GM23338 (cell line): Measurements from ENCODE around the gene SLC6A7.

Experiments
- EZH2 ChIP-seq: fragments of 200-600 bp; sonication (generic); IDR thresholded peaks from one replicate; pipeline ENCODE4 v1.8.0; 2017; ENCODE audit warnings: antibody characterized with exemption, mild to moderate bottlenecking, low read depth; ENCODE audit not compliant: unreplicated experiment
- NANOG ChIP-seq: IDR thresholded peaks from 2 replicates; pipeline ENCODE4 v1.6.1; 2016; ENCODE audit warnings: antibody characterized with exemption, borderline replicate concordance
- POLR2AphosphoS5 ChIP-seq: IDR thresholded peaks from 2 replicates; pipeline ENCODE4 v1.6.1; 2016; ENCODE audit warnings: antibody characterized with exemption, low read depth
- ZNF331 ChIP-seq: fragments of 250-450 bp; sonication (Bioruptor Pico); IDR thresholded peaks from 2 replicates; pipeline ENCODE4 v1.5.0; 2020; ENCODE audit warnings: low read depth, mild to moderate bottlenecking, moderate library complexity
- TF ChIP-seq, protein P1 (sequence below): IDR thresholded peaks from 2 replicates; pipeline ENCODE4 v1.6.1; 2016; ENCODE audit warnings: antibody characterized with exemption
- TF ChIP-seq, protein P2 (sequence below), 2 experiments: fragments of 200-600 bp in 1 of 2; sonication (generic) in 1 of 2; conservative IDR thresholded peaks; 2 replicates each; pipeline versions ENCODE4 v1.5.1 to v1.6.1; 2016 to 2017; ENCODE audit warnings: antibody characterized with exemption in 2 of 2, low read depth in 2 of 2, mild to moderate bottlenecking in 2 of 2, moderate library complexity in 1 of 2
- TF ChIP-seq, protein P3 (sequence below): fragments of 250-450 bp; sonication (Bioruptor Pico); IDR thresholded peaks from 2 replicates; pipeline ENCODE4 v1.5.0; 2020; ENCODE audit warnings: mild to moderate bottlenecking, moderate library complexity

DNA sequence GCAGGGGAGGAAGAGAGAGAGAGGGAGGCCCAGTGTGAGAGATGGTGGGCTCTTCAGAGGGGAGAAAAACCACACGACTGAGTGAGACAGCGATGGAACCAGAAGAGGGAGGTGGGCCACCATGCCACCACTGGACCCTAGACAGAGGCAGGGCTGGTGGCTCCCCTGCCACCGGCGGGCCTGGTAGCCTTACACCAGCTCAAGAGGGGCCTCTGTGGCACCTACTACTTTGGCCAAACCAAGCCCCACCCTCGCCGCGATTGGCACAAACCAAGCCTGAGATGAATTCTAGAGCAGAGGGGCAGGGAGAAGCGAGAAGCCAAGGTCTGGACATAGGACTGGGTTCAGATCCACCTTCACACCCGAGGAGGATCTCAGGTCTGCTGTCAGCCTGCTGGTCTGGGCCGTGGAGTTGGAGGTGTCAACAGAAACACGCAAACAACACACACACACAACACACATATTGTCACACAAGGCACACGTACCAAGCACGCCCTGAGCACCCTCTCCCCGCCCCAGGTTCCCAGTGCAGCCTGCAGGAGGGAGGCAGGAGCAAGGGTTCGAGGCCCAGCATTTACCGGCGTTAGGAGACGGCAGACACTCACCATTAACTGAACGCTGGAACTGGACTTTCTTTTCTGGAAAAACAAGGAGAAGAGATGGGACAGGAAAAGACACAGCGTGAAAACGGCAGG, 49.4 kb downstream of the SLC6A7 start:
- TF ChIP-seq EZH2: no peak
- TF ChIP-seq, protein P1, sequence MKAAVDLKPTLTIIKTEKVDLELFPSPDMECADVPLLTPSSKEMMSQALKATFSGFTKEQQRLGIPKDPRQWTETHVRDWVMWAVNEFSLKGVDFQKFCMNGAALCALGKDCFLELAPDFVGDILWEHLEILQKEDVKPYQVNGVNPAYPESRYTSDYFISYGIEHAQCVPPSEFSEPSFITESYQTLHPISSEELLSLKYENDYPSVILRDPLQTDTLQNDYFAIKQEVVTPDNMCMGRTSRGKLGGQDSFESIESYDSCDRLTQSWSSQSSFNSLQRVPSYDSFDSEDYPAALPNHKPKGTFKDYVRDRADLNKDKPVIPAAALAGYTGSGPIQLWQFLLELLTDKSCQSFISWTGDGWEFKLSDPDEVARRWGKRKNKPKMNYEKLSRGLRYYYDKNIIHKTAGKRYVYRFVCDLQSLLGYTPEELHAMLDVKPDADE: no peak
- TF ChIP-seq, protein P2, sequence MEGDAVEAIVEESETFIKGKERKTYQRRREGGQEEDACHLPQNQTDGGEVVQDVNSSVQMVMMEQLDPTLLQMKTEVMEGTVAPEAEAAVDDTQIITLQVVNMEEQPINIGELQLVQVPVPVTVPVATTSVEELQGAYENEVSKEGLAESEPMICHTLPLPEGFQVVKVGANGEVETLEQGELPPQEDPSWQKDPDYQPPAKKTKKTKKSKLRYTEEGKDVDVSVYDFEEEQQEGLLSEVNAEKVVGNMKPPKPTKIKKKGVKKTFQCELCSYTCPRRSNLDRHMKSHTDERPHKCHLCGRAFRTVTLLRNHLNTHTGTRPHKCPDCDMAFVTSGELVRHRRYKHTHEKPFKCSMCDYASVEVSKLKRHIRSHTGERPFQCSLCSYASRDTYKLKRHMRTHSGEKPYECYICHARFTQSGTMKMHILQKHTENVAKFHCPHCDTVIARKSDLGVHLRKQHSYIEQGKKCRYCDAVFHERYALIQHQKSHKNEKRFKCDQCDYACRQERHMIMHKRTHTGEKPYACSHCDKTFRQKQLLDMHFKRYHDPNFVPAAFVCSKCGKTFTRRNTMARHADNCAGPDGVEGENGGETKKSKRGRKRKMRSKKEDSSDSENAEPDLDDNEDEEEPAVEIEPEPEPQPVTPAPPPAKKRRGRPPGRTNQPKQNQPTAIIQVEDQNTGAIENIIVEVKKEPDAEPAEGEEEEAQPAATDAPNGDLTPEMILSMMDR (conservative IDR thresholded peaks at IDR 0.05; ENCODE audit: low read depth in 2 of 2): no peak
- TF ChIP-seq POLR2AphosphoS5: no peak
- no peak for TF ChIP-seq NANOG
- TF ChIP-seq, protein P3, sequence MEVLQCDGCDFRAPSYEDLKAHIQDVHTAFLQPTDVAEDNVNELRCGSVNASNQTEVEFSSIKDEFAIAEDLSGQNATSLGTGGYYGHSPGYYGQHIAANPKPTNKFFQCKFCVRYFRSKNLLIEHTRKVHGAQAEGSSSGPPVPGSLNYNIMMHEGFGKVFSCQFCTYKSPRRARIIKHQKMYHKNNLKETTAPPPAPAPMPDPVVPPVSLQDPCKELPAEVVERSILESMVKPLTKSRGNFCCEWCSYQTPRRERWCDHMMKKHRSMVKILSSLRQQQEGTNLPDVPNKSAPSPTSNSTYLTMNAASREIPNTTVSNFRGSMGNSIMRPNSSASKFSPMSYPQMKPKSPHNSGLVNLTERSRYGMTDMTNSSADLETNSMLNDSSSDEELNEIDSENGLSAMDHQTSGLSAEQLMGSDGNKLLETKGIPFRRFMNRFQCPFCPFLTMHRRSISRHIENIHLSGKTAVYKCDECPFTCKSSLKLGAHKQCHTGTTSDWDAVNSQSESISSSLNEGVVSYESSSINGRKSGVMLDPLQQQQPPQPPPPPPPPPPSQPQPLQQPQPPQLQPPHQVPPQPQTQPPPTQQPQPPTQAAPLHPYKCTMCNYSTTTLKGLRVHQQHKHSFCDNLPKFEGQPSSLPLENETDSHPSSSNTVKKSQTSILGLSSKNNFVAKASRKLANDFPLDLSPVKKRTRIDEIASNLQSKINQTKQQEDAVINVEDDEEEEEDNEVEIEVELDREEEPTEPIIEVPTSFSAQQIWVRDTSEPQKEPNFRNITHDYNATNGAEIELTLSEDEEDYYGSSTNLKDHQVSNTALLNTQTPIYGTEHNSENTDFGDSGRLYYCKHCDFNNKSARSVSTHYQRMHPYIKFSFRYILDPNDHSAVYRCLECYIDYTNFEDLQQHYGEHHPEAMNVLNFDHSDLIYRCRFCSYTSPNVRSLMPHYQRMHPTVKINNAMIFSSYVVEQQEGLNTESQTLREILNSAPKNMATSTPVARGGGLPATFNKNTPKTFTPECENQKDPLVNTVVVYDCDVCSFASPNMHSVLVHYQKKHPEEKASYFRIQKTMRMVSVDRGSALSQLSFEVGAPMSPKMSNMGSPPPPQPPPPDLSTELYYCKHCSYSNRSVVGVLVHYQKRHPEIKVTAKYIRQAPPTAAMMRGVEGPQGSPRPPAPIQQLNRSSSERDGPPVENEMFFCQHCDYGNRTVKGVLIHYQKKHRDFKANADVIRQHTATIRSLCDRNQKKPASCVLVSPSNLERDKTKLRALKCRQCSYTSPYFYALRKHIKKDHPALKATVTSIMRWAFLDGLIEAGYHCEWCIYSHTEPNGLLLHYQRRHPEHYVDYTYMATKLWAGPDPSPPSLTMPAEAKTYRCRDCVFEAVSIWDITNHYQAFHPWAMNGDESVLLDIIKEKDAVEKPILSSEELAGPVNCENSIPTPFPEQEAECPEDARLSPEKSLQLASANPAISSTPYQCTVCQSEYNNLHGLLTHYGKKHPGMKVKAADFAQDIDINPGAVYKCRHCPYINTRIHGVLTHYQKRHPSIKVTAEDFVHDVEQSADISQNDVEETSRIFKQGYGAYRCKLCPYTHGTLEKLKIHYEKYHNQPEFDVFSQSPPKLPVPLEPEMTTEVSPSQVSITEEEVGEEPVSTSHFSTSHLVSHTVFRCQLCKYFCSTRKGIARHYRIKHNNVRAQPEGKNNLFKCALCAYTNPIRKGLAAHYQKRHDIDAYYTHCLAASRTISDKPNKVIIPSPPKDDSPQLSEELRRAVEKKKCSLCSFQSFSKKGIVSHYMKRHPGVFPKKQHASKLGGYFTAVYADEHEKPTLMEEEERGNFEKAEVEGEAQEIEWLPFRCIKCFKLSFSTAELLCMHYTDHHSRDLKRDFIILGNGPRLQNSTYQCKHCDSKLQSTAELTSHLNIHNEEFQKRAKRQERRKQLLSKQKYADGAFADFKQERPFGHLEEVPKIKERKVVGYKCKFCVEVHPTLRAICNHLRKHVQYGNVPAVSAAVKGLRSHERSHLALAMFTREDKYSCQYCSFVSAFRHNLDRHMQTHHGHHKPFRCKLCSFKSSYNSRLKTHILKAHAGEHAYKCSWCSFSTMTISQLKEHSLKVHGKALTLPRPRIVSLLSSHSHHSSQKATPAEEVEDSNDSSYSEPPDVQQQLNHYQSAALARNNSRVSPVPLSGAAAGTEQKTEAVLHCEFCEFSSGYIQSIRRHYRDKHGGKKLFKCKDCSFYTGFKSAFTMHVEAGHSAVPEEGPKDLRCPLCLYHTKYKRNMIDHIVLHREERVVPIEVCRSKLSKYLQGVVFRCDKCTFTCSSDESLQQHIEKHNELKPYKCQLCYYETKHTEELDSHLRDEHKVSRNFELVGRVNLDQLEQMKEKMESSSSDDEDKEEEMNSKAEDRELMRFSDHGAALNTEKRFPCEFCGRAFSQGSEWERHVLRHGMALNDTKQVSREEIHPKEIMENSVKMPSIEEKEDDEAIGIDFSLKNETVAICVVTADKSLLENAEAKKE (CRISPR knock-in tag): no peak
- TF ChIP-seq ZNF331 (CRISPR knock-in tag): no peak
